Epidermal melanocyte (primary cell): ENCODE results near the gene YBEY.

ENCODE experiments used
- DNase-seq: peaks from one replicate; pipeline ENCODE4 v3.0.0; 2011; ENCODE audit warnings: low spot score; ENCODE audit not compliant: insufficient read length

YBEY gene

DNA sequence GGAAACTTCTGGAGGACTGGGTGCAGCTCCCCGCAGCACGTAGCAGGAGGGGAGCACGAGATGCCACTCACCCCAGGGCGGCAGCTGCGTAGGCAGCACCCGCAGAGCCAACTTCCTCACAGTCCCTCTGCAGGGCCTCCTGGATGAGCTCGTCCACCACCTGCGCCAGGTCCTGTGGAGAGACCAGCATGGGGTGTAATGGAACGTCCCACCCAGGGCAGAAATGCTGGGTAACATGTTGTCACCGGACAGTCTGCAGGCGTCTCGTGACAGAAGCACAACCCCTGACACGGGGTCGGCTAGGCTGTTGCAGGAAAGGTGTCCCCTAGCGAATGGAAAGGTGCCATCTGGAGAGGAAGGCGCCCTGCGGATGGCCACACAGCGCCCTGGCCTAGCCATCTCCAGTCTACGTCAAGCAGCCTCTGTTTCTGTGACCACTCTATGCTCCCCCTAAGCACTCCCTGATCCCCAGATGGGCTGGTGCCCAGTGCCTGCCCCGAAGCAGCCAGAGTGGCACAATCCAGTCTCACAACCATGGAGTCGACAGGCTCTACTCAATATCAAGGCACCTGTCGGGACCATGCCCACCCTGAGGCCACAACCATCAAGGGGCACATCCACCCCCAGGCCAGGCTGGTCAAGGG, 22.0 kb upstream of the YBEY start:
- no peak for DNase-seq

DNA sequence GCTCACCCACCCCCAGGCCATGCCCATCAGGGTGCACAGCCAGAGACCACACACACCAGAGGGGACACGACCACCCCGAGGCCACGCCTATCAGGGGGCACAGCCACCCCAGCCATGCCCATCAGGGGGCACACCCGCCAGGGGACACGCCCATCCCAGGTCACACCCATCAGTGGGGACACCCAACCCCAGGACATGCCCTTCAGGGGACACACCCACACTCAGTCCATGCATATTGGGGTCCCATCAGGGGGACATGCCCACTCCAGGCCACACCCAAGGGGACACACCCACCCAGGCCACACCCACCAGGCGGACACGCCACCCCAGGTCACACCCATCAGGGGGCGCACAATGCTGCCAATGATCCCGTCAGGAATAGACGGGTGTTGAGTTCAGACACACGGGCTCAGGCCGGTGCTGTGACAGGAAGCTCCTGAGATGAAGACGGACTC, 21.4 kb upstream of the YBEY start:
- DNase-seq: no peak

DNA sequence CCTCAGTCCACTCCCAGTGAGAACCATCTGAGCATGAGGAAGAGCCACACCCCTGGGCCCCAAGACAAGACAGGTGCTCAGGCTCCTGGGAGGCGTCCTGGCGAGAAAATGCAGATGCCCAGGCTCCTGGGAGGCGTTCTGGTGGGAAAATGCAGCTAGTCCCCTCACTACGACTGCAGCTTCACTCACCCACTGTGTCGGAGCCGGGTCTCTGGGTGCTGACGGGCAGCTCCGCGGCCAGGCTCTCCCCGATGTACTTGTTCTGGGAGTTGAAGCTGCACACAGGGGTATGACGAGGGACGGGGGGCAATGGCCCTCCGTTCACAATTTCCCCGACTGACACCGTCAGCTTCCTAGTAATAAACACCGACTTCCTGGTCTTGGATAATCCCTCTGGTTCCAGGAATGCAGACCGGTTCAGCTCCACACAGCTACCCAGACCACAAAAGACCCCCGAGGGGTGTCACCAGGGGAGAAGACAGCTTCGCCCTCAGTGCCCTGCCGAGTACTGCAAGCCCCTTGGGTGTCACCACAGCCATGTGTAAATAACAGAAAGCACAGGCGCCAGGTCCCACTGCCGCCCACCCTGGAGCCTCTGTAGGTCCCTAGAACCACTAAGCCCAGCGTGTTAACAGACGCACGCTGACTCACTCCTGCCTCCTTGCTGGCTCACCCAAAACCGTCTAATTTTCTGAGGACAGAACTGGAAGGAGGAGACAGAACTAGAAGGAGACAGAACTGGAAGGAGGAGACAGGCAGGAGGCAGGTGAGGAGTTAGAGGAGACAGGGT, 20.2 kb upstream of the YBEY start:
- DNase-seq: no peak

DNA sequence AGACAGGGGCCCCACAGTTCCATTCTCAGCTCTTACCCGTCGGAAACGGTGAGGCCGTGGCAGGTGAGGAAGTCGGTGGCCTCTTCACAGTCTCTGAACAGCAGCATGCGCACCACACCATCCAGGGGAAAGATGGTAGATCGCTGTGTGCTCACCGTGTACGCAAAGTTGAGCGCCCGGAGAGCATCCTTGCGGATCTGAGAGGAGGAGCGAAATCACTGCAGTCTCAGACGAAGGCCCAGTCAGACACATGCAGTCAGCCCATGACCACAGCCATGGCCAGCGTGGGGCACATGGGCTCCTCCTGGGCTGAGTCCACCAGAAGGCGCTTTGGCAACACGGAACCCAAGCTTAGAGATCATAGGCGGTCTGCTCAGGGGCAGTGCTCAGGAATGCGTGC, 19.2 kb upstream of the YBEY start:
- DNase-seq: no peak

DNA sequence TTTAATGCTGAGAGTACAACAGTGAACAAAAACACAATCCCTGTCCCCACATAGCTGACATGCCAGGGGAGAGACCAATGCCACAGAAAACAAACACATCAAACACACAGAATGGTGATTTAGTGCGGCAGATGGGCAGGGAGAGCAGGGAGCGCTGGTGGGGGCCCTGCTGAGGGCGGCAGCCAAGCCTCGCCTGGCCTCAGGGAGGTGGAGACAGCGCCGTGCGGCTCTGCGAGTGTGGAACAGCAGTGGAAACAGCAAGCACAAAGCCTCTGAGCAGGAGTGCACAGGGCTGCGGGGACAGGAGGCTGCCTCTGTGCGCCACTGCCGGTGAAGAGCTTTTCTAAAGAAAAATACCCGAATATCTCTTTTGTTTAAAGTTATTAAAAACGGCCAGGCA, 17.8 kb upstream of the YBEY start:
- DNase-seq: no peak

DNA sequence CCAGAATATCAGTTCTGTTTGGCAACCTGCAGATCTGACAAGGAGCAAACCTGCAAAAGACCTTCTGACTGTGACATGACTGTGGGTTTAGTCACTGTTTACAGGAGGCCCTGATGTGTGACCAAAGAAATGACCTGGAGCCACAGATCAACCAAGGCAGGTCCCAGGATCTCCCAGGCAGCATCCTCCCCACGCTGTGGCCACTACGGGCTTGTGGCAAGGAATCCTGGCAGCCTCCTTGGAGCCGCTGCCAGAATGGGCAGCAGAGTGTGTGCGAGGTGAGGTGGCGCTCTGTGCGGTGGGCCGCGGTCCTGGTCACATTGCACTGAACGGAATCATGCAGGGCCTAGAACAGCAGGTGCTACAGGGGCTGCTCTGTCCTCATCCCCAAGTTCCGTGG, 16.7 kb upstream of the YBEY start:
- DNase-seq: no peak

DNA sequence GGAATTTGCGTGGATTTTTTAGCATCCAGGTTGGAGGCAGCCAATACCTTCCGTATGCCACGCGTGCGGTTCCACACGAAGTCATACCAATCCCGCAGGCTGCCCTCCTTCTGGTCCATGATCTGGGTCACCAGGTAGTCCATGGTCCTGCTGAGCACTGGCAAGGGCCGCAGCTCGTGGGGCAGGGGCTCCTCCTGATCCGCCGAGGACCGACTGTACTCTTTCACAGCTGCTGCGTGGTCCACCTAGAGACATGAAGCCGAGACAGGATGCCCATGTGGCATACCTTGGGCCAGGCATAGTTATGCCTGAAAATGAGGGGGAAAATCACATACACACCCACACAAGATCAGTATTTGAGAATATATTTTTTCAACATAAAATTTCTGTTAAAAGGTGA, 12.8 kb upstream of the YBEY start:
- no peak for DNase-seq

DNA sequence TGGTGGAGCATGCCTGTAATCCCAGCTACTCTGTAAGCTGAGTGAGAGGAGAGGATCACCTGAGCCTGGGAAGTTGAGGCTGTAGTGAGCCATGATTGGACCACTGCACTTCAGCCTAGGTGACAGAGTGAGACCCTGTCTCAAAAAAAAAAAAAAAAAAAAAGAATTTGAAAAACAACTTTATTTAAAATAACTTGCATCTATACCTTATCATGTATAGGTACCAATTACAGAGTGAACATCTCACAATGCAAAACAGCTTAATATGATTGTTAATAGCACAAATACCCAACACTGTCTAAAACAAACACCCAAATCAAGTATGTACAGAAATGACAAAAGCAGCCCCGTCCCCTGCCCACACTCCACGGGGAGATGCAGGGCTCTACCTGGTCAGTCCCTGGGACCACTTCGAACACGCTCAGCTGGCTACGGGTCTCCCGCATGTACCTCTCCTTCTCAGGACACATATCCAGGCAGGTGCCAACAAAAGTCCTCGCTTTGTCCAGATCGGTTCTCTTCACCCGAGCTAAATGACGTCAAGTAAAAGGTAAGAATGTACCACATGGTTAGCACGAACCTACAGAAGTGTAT, 11.2 kb upstream of the YBEY start:
- no peak for DNase-seq

DNA sequence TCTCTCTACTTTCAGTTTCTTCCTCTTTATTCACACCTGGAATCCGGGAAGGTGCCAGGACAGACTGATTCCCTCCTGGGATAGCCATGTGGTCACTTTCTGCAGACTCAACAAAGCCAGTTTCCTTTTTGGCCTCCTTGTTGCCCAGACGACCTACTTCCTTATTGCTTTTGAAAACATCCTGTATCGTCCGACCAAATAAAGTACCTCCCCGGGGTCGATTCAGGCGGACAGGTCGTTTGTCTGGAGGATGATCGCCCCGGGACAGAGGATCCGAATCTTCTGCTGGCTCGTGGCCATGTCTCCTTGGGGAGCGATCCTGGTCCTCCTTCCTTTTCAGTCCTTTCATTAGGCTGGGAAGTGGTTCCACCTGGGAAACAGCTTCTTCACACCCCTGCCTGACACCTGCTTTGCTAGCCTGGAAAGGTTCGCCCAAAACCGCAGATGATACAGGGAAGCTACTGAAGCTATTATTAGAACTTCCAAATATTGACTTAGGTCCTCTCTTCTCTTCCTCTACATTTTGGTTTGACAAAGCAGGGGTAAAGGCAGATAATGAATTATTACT, 2.0 kb upstream of the YBEY start:
- DNase-seq: no peak

DNA sequence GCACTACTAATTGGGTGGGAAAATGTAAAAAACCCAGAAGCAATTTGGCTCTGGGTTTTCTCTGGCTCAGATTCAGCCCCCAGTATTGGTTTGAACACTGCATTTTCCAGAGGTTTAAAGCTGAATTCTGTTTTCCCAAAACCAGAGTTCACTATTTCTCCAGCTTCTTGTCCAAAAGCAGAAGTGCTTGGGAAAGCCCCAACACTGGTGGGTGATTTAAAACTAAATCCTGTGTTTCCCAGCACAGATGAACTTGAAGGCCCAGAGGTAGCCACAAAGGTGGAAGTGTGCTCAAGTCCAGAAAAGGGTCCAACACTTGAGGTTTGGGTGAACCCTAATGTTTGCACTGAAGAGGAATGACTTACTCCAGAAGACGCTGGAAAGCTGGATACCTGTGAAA, 1.4 kb upstream of the YBEY start:
- DNase-seq: no peak

DNA sequence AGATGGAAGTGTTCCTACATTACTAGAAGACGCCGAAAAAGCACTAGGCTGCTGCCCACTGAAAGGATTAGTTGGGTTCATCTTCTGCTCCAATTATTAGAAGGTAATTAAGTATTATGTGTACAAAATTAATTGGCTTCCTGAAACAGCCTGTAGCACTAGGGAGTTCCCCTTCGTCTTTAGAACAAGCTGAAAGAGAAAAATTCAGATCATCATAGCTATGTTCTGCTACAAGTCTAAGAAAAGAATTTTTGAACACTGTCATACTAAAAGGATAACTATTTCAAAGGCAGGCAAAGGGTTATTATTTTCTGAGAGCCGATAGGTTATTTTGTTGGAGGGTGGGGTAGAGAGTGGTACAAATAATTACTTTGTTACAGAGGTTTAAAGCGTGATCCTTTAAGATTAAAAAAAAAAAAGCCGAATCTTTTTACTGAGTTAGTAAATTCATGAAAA, 908 bp upstream of the YBEY start, which contains the start of gene MCM3AP:
Gene MCM3AP, minus strand, starts transcription at position 406 of the 456 bp plus-strand sequence. Its CDS starts 325 bp downstream, at position 81.
- no peak for DNase-seq

DNA sequence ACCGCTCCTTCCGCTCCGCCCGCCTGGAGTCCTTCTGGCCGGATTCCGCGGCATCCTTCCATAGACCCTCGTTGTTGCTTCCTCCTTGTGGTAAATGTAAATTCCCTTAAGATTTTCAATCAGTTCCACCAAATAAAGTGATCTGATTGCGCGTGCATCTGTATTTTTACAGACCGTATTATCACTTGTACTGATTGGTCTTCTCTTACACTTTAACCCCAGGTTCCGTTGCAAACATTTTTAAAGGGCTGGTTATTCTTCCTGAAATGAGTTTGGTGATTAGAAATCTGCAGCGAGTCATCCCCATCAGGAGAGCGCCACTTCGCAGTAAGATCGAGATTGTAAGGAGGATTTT, 483 bp downstream of the YBEY start:
- DNase-seq: no peak

DNA sequence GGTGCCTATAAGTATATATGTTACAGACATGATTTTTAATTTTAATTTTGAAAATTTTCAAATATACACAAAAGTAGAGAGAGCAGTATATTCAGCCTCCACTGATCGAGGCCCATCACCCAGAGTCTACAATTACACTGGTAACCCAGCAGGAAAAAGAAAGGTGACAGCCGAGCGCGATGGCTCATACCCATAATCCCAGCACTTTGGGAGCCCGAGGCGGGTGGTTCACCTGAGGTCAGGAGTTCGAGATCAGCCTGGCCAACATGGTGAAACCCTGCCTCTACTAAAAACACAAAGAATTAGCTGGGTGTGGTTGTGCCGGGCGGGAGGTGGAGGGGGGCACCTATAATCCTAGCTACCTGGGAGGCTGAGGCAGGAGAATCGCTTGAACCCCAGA, 1.4 kb downstream of the YBEY start:
- no peak for DNase-seq

DNA sequence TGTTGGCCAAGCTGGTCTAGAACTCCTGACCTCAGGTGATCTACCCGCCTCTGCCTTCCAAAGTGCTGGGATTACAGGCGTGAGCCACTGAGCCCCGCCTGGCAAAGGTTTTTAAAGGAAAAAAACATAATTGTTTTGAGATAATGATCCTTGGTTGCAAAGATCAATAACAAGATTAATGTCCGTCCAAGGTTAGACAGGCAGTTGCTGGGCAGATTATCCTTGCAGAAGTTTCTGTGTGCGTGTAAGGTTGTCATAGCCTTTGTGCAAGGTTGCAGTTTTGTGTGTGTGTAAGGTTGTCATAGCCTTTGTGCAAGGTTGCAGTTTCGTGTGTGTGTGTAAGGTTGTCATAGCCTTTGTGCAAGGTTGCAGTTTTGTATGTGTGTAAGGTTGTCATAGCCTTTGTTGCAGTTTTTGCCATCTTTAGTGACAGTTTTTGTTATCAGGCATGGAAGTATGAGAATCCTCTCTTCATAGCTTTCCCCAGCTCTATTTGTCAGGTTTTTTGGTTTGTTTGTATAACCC, 3.6 kb downstream of the YBEY start:
- DNase-seq: no peak

DNA sequence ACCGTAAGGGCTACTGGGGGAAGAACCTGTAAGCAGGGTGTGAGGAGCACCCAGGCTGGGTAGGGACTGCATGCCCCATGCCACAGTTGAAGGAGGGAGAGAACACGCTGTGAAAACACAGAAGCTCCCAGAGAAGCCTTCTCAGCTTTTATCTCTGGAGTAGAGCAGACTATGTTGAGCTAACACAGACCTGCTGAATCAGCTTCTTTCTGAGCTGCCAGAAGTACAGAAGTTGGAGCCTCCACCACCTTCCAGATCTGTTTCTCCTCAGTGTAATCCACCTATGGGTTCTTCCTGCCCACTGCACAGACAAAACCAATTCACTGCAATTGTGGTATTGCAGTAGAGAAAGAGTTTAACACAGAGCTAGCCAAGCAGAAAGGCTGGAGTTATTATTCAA, 5.4 kb downstream of the YBEY start:
- no peak for DNase-seq

DNA sequence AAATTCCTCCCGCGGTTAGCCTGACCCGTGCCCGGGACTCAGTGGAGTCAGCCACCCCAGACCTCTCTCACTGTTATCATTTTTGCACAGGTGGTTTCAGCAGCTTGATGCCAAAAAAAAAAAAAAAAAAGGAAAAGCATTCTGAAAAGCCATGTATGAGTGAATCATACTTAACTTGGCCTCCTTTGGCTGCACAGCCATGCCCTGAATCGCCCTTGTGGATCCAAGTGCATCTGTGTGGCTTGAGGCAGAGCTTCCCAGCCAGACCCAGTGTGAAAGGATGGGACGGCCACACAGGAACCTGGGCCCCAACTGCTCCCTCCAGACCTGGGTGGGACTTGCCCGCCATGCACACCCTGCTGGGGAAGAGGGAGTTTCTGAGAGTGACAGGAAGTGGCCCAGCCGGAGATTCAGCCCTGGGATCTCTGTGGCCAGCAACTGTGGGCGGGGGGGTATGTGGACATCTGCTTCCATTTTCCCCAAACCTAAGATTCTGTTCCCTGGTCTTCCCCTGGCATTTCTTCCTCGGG, 8.6 kb downstream of the YBEY start:
- DNase-seq: no peak

DNA sequence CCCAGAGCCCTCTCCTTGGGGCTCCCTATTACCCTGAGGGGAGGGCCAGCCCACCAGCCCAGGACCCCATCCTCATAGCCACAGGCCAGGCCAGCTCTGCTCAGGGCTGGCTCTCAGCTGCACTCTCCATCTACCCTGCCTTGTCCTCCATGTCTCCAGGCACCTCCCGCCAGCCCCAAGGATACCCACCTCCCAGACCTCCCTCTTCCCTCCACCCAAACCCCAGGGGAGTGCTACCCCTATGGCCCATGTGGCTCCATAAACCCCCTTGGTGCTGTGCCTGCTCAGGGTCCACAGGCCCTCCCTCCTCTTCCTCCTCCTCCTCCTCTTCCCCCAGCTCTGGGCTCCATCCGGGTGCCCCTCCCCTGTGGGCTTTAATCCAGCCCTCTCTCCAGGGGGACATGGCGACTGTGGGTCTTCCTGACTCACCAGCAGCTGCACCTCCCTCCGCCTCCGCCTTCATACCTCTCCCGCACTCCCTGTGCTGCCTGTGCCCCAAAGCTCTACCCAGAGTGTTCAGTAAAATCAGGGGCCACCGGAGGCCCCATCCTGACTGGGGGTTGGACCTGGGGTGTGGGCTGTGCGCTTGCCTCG, 9.1 kb downstream of the YBEY start:
- DNase-seq: no peak

DNA sequence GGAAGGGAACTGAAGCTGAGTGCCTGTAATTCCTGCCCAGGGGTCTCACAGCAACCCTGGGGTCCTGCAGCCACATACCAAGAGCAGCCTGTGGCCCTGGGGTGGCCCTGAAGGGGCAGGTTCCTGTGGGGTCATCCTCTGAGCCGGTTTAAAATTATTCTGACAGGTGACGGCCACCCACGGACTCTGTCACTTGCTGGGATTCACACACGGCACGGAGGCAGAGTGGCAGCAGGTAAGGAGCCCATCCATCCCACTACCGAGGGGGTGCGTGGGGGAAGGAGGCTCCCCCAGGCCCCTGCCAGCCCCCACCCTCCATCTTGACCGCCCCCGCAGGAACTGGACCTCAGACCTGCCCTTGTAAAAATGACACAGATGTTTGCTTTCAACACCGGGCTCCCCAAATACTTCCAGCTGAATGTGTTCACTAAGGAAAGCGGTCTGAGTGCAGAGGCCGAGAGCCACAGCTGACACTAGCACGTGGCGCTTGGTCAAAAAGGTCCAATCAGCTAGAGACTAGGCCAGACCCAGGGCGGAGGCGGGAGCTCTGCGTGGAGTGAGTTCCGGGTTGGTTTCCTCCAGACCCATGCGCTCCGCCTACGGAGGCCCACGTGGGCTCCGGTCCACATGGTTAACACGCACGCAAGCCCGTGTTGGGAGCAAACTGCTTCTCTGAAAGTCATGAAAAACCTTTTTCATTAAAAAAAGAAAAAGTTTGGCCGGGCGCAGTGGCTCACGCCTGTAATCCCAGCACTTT, 10.0 kb downstream of the YBEY start:
- DNase-seq: peak; percentile 57

DNA sequence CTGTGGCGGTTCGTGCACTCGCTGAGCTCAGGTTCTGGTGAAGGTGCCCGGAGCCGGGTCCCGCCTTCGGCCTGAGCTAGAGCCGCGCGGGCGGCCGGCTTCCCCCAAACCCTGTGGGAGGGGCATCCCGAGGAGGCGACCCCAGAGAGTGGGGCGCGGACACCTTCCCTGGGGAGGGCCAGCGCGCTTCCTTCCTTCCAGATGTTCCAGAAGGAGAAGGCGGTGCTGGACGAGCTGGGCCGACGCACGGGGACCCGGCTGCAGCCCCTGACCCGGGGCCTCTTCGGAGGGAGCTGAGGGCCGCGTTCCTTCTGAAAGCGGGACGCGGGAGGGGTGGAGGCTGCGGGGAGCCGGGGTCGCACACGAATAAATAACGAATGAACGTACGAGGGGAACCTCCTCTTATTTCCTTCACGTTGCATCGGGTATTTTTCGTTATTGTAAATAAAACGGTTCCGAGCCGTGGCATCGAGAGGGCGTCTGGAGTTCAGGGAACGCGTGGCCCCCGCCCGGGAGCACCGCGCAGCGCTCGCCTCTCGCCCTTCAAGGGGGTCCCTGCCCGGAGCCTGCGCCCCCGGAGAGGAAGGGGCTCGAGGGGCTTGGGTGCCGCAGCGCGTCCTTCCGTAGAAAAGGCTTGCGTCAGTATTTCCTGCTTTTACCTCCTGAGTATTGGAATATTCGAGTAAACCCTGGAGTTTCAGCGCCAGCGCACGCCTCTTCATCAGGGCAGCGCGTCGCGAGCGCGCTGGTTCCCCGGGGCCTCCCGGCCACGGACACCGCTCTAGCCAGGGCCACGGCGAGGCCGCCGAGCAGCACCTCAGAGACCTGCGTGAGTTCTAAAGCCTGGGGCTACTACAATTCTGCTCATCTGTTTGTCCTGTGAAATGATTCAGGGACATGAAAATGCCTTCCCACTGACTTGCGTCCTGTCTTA, 11.5 kb downstream of the YBEY start:
- no peak for DNase-seq

DNA sequence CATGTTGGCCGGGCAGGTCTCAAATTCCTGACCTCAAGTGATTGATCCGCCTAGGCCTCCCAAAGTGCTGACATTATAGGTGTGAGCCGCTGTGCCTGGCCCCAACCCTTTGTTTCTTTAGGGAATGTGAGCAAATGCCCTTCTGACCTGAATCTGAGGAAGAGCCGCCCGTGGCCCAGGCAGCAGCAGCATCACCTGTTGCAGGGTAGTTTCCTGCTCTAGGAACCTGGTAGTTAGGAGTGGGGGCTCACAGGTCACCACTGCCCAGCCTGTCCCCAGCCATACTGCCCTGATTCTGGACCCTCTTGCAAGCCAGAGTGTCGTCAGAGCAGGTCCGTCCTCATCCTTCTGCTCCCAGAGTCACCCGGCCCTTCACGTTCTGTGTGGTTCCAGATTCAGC, 13.0 kb downstream of the YBEY start:
- no peak for DNase-seq
